OCI-LY7 (cell line): Measurements from ENCODE around the gene CASK.

Source experiments
- EZH2phosphoT487 ChIP-seq: fragments of 200-600 bp; sonication (generic); IDR thresholded peaks from 2 replicates; pipeline ENCODE4 v1.6.1; 2018; ENCODE audit warnings: low read depth, borderline replicate concordance, mild to moderate bottlenecking, mixed run types, antibody characterized with exemption, low read length, moderate library complexity, mixed read lengths
- TF ChIP-seq, protein P1 (sequence below): fragments of 200-600 bp; sonication (generic); conservative IDR thresholded peaks from 2 replicates; pipeline ENCODE4 v1.5.1; 2014; ENCODE audit warnings: mild to moderate bottlenecking, antibody characterized with exemption, low read length, moderate library complexity, mixed read lengths

DNA sequence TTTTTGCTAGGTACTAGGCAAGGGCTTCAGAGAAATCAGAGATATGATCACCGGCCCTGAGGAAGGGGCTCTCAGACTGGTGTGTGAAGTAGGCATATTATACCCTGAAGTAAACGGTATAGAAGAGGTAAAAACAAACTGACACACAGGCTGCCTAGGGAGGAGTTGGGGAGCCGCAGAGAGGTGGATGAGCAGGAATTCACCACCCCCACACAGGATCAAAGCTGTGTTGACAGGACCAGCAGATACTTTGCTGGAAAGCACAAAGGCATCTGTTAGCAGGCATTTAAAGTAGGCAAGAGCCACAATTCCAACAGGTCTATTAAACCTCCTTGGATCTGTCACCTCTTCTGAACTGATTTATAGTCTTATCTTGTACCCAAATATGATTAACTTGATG lies 306.4 kb downstream of the CASK start:
- TF ChIP-seq, protein P1, sequence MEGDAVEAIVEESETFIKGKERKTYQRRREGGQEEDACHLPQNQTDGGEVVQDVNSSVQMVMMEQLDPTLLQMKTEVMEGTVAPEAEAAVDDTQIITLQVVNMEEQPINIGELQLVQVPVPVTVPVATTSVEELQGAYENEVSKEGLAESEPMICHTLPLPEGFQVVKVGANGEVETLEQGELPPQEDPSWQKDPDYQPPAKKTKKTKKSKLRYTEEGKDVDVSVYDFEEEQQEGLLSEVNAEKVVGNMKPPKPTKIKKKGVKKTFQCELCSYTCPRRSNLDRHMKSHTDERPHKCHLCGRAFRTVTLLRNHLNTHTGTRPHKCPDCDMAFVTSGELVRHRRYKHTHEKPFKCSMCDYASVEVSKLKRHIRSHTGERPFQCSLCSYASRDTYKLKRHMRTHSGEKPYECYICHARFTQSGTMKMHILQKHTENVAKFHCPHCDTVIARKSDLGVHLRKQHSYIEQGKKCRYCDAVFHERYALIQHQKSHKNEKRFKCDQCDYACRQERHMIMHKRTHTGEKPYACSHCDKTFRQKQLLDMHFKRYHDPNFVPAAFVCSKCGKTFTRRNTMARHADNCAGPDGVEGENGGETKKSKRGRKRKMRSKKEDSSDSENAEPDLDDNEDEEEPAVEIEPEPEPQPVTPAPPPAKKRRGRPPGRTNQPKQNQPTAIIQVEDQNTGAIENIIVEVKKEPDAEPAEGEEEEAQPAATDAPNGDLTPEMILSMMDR = no peak
- no peak for TF ChIP-seq EZH2phosphoT487
